NCI-H1105 treated with DMSO at 0.1 percent for 48 hours (cell line): ENCODE results near the gene GPR35.
"Not testable (repeated sequence)": the region's sequence is repeated elsewhere in the genome, so short reads cannot be mapped to it uniquely, and the experiment has no call there.

Source experiments
- DNase-seq: peaks from one replicate; lab custom pipeline; 2025; lab: John Stamatoyannopoulos, UW

Gene GPR35

DNA sequence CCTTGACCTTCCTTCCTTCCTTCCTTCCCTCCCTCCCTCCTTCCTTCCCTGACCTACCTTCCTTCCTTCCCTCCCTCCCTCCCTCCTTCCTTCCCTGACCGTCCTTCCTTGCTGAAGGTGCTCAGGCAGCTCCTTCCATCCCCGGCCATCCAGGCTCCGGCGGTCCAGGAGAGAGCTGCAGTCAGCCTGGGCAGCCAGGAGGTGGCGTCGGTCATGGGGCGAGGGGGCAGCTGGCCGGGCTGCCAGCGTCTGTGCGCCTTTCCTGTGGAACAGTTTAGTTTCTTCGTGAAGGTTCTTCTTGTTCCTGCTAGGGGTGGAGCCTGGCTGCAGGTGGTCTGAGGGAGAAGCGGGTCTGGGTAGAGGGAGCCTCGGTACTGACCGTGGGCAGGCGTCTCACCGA, 15.7 kb downstream of the GPR35 start:
- DNase-seq = peak; percentile 1

DNA sequence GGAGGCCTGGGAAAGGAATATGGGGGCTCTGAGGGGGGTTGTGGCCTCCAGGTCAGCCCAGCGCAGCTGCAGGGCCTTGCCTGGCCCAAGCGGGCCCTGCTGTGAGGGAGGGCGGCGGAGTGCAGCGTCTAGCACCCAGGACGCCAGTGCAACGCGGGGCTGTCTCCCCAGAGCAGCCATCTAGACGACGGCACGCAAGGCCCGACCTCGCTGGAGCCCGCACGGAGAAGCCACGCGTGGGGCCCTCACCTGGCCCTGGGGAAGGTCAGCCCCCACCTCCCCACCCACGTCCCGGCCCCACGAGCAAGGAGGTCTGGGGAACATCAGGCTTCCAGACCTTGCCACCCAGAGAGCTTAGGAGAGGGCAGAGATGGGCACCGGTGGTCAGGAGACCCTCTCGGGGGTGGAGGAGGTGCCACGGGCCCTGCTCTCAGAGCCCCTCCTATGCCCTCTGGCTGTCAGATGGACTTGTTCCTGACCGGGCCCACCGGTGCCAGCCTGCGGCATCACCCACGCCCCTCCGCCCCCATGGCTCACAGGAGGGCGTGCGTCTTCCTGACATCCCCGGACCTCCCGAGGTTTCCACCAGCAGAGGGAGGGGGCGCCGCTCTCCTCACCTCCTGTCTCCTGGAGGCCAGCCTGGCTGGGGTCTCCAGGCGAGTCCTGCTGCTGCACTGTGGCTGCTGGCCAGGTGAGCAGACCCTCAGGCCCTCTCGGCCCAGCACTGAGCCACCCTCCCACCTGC, 17.0 kb downstream of the GPR35 start:
- DNase-seq = no peak

DNA sequence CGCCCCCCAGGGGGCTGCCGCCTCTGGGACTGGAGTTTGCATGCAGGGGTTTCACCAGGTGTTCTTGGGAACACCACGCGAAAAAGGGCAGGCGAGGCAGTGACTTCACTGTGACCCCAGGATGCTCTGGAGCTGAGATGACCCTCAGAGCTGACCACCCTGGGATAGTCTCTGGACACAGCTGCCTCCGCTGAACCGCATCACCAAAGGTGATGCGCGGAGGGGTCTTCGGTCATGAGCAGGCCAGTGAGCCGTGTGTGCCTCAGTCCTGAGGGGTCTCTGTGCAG, 17.5 kb downstream of the GPR35 start:
- no peak for DNase-seq

DNA sequence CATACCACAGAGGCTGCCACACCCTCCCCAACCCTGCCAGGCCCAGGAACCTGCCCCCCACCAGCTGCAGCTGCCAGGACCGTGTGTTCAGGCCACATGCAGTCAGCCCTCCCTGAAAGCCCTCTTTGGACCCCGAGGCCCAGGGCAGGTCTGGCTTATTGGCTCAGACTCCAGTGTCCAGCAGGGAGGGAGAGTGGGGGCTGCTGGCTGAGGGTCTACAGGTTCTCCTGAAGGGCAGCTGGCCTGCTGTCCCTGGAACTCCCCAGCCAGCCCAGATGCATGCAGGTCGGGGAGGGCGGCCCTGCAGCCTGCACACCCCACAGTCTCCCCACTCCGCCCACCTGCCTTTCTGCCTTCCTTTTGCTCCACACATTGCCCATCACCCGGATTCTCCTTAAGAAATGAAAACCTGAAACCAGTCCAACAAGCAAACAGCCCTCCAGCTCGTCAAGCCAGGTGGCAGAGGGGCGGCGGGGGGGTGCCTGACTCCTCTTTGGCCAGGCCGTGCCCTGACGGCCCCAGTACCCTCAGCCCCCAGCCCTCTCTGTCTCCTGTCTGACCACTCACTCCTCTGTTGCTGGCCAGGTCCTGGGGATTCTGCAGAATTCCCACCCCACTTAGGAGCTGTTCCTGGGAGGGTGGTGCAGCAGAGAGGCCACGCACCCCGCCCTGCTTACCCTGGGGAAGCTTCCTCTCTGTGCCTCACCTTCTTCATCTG, 18.0 kb downstream of the GPR35 start:
- no peak for DNase-seq

DNA sequence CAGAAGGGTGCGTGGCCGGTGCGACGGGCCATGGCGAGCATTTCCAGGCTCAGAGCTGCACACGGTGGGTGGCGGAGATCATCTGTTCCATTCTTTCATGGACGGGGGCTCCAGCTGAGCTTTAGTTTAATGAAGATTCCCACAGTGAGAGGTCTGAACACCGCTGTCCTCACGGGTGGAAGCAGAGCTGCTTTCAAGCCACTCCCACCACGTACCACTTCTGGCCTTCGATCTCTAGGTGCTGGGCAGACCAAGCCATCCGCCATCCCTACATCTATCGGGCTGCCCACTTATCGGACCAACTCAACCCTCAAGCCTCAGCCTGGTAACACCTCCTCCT, 18.5 kb downstream of the GPR35 start:
- DNase-seq = no peak

DNA sequence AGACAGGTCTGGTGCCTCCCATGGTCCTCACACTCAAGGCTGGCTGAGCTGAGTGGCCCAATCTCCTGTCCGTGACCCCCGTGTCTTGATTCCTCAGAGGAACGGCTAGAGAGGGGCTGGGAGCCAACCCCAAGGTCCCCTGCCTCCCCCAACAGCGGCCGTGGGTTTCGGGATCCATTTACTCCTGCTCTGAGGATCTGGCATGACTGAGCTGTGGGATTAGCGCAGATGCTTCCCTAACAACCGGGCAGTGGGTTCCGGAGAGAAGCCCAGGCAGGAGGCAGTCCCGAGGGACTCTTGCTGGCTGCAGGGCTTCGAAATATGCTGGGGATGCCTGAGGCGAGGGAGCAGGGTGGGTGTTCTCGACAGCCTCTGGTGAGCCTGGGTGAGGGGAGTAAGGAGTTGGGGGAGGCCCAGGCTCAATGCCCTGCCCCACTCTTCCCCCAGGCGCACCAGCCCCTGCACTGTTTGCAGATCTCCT, 18.9 kb downstream of the GPR35 start:
- no peak for DNase-seq

DNA sequence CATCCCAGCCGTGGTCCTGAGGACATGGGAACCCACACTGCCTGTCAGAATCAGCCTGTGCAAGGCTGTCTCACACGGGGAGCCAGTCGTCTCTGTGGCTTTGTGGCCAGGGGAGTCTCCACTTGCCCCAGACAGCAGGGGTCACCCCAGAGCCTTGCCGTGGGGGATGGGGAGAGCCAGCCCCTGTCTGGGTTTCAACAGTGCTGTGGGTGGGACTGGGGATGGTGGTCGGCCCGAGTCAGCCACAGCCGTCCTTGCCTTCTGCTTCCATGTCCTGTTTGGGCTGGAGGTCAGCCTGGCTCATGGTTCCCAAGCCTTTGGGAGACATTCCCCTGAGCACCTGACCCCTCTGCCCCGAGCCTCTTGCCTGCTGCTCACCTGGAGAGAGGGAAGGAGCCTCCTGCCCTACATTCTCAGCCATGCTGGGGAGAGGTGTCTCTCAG, 19.6 kb downstream of the GPR35 start:
- no peak for DNase-seq

DNA sequence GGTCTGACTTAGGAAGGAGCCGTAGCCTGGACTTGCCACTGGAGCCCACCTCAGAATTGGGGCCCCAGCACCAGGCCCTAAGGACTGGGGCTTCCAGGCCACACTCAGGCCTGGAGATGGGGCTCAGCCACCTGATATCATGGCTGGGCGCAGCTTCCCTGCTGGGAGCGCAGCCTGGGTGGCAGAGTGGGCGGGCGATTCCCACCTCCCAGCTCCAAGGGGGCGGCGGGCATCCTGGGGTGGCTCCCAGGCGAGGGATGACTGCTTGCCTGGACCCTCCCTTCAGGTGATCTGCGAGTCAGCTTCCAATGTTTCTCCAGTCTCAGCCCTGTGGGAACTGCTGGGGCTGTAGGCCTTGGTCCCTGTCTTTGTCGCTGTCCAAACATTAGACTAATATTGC, 20.1 kb downstream of the GPR35 start:
- no peak for DNase-seq

DNA sequence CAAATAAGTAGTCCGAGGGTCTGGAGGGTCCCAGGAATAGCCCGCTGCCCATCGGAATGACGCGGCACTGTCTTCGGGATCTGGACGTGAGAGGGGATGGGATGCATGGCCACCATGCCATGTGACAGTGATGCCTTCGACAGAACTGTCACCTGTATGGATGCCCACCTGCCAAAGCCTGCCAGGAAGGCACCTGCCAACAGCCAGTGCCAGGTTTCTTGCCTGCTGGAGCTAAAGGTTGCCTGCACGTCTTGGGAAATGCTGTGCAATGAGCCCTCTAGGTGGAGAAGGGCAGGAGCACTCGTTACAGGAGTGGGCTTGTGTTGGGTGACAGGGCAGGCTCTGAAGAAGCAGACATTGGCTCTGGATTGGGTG, 20.5 kb downstream of the GPR35 start:
- DNase-seq = no peak

DNA sequence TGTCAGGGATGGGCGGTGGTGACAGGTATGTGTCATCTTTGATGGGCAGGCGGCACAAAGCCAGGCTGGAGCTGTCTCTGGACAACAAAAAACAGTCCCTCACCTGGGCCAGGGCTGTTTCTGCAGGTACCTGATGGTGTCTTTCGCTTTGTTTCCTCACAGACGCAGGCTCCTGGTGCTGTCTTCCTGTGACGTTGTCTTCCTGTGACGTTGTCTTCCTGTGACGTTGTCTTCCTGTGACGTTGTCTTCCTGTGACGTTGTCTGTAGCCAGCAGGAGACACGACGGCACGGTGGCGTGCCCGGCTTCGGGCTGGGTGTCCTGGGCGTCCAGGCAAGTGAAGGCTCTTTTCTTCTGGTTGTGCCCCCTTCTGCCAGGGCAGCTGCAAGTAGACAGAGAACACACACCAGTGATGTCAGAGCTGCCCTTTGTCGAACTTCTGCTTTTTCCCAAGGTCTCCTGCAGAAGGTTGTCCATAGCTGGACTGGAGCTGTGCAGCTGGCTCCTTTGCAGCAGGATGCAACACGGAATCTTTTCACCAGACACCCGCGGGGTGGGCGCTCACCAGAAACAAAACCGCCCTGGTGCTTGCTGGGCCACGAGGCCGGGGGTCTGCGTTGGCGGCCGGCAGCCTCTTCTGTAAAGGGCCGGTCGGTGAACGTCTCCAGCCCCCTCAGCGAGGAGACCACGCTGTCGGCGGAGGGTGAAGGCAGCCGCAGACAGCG, 21.1 kb downstream of the GPR35 start:
- DNase-seq = peak; percentile 9

DNA sequence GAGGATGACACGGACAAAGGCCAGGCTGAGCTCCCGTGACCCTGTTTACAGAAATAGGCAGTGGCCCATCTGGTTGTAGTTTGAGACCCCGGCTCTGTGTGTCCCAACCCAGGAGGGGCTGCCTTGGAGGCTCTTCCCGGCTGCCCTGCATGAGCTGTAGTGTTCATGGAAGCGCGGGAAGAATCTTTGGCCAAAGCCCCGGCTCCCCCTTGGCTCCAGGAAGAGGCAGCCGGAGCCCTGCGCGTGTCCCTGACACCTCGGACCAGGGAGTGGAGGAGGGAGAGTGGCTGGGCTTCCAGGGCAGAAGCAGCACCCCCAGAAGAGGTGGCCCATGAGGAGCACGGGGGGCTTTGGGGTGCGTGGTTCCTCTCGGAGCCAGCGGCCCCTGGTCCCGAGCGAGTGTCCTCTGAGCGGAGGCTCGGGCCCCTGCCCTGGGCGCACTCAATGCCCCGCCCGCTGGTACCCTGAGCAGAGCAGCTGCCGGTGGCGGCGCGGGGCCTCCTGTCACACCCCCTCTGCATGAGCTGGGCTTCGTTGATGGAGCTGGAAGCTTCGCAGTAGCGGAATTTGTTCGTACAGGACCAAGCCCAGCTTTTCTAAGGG, 21.7 kb downstream of the GPR35 start:
- no peak for DNase-seq

DNA sequence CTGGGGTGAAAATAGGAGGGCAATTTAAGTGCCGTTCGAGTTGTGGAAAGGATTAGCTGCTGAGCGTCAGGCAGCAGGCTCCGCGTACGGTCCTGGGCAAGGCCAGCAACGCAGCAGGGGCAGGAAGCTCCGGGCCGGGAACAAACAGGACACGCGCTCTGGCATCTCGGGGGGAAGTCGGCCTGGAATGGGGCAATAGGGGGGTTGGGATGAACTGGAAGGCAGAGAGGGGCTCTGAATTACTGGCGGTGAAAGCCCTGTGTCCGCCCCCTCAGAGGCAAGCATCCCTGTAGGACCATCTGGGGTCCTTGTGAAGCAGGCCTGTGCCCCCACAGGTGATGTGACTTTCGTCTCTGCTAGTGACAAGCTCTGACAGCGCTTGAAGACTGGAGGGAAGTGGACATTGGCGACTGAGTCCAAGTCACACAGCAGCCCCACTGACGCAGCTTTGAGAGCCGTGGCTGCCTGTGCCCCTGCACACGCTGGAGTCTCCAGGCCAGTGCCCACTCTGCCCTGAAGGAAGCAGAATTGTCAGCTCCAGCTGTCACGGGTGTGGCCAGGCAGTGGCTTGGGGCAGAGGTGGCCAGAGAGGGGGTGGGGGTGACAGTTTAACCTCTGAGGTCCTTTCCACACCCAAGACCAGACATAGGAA, 22.3 kb downstream of the GPR35 start:
- no peak for DNase-seq

DNA sequence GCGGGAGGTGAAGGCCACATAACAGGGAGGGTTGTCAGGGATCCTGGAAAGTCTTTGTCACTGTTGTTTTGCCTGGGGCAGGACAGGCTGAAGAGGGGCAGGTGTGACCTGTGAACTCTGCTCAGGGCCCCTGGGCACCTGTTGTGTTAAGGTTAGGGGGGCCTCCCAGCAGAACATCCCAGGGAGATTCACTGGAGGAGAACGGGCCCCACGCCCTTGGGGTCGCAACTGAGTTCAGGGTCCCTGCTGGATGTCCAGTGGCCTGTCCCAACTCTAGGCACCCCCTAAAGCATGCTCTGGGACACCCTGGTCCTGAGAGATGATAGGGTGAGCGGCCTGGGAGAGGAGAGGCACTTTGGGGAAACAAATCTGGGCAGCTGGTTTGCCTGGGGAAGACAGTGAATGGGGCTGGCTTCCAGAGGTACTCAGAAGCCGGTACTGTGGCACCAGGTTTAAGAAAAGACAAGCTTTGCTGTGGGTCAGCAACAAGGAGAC, 22.9 kb downstream of the GPR35 start:
- no peak for DNase-seq

DNA sequence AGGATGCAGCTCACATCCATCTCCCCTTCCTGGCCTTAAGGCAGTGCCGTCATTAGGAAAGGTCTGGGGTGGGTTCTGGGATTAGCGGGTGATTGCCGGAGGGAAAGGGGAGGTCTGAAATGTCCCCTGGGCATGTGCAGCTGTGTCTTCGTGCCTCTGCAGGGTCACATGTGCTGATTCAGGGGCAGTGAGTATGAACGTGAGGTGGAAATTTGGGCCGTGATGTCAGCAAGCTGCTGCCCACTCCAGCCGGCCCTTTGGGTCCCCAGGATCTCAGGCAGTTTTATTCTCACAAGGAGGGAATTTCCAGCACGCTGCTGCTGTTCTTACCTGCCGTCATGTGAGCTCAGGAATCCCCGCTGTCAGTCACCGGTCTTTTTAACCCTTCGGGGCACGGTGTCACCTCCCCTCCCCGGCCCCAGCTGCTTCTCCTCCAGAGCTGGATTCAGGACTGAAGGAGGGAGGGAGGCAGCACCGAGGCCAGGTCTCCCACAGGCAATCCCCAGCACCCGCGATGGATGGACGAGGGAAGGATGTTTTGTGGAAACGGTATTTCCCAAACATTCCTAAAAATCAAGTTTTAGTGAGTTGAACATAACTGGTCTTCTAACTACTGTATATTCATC, 23.5 kb downstream of the GPR35 start:
- DNase-seq = no peak

DNA sequence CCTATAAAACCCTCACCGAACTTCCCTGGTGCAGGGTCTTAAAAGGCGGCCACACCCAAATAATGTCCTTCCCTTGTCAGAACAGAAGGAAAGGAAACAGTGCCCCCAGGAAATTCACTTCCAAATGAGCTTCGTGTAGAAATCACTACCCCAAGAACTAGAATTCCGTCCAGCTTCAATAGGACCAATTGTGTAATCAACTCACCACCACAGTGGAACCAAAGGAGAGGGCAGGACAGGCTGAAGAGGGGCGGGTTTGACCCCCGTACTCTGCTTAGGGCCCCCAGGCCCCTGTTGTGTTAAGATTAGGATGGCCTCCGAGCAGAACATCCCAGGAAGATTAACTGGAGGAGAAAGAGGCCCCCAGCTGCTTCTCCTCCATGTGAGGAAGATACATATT, 24.1 kb downstream of the GPR35 start:
- no peak for DNase-seq

DNA sequence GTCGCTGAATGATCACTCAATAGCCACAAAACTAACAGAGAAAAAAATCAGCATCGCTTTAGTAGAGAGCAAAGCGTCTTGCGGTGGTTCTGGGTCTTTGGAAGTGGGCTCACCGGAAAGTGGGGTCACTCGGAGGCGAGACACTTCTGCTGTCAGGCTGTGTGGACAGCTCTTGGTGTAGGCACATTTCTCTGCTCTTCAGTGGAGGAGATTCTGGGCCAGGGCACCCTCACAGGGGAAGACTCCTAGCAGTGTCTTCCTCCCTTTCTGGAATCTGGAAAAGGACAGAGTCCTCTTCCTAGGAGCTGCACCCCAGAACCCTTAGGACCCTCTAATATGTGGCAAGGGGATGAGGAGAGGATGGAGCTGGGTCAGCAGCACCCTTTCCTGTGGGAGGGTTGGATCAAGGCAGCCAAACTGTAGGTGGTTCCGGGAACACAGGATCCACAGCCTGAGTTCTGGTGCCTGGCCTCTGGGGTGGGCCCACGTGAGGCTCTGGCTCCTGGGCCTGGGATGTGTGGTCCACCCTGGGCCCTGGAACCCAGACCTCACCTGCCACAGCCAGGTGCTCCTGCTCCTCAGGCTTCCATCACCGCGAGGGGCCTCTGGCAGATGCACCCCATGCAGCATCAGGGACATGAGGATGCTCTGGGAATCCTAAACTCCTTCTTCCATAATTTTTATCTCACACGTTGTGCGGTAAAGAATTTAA, 25.1 kb downstream of the GPR35 start:
- no peak for DNase-seq

DNA sequence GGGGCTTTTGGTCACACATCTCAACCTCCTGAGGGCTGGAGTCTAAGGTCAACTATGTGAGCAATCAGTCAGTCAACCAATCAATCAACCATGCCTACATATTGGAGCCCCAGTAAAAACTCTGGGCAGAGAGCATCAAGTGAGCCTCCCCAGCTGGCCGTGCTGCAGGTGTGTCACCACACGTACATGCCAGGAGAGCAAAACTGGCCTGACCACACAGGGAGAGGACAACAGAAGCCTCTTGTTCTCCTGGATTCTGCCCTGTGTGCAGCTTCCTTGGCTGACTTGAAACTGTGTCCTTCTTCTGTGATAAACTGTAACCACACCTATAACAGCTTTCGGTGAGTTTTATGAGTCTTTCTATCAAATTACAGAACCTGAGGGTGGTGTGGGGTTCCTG, 25.9 kb downstream of the GPR35 start:
- no peak for DNase-seq

DNA sequence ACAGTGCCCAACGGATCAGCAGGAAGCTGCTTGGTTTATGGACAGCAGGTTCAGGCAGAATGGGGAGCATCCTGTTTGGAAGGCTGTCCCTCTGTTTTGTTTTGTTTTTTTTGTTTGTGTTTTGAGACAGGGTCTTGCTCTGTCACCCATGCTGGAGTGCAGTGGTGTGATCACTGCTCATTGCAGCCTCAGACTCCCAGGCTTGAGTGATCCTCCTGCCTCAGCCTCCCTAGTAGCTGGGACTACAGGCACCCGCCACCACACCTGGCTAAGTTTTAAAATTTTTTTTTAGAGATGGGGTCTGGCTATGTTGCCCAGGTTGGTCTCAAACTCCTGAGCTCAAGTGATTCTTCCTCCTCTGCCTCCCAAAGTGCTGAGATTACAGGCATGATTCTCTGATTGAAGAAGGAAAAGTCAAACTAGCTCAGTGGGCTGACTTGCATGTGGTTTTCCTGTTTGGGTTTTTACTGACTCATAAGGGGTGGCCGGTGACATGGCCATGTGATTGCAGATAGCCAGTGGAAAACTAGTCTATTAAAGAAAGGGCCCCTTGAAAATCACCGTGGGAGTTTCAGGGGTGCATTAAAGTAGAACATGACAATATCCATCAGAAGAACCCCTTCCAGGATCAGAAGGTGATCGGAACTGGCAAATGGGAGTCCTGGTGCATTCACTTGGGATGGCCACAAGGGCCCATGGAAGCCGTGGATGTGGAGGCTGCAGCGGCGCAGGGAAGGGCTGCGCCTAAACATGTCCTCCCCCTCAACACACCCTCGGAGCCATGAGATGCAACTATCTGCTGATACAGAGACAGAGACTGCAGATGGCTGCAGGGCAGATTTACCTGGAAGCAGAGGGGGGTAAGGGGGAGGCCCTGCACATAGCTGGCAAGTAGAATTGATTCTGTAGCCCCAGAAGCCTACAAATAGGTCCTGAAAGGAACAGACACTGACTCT, 30.9 kb downstream of the GPR35 start:
- DNase-seq = no peak

DNA sequence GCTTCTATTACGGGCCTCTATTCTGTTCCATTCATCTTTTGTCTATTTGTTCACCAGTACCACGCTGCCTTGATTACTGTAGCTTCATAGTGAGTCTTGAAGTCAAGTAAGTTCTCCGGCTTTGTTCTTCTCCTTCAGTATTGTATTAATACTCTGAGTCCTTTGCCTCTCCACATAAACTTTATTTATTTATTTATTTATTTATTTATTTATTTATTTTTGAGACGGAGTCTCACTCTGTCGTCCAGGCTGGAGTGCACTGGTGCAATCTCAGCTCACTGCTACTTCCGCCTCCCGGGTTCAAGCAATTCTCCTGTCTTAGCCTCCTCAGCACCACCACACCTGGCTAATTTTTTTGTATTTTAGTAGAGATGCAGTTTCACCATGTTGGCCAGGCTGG, 34.6 kb downstream of the GPR35 start:
- DNase-seq = not testable (repeated sequence)

DNA sequence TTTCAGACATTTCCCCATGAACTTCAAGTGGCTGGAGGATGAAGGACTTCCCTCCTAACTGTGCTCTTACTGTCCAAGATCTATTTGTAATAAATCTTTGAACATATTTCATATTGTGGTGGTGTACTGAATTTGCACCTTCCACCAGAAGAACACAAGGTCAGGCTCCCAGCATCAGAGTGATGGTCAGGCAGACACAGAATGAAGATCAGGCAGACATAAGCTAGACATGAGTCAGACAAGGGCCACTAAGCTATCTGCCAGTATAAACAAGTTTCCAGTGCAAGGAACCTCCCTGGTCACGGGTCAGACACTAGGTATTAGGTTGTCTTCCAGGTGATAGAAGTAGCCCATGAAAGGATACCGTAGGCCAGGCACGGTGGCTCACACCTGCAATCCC, 37.4 kb downstream of the GPR35 start:
- DNase-seq = no peak
